NOMO-1 (cell line): ENCODE results near the gene TMEM204.

Experiments used
- DNase-seq, 2 experiments: peaks; one replicate each; lab custom pipeline; 2025; ENCODE audit not compliant: unreplicated experiment in 2 of 2; lab: John Stamatoyannopoulos, UW

TMEM204 gene

GRCh38 chr16:1553946-1554825, 20.7 kb downstream of the TMEM204 start:
- DNase-seq = no peak

GRCh38 chr16:1554826-1555445, 21.5 kb downstream of the TMEM204 start:
- no peak for DNase-seq

- no peak for DNase-seq
Measured at GRCh38 chr16:1556254-1556653, 22.8 kb downstream of the TMEM204 start.

GRCh38 chr16:1557074-1557473, 23.6 kb downstream of the TMEM204 start:
- DNase-seq = no peak

- DNase-seq = no peak
Measured at GRCh38 chr16:1557576-1557975, 24.1 kb downstream of the TMEM204 start.

GRCh38 chr16:1559446-1559975, 26.0 kb downstream of the TMEM204 start:
- no peak for DNase-seq

GRCh38 chr16:1560153-1560552, 26.7 kb downstream of the TMEM204 start:
- DNase-seq = no peak

- no peak for DNase-seq
Measured at GRCh38 chr16:1560866-1561265, 27.4 kb downstream of the TMEM204 start.

- DNase-seq = no peak
Measured at GRCh38 chr16:1561266-1561665, 27.8 kb downstream of the TMEM204 start.

DNA sequence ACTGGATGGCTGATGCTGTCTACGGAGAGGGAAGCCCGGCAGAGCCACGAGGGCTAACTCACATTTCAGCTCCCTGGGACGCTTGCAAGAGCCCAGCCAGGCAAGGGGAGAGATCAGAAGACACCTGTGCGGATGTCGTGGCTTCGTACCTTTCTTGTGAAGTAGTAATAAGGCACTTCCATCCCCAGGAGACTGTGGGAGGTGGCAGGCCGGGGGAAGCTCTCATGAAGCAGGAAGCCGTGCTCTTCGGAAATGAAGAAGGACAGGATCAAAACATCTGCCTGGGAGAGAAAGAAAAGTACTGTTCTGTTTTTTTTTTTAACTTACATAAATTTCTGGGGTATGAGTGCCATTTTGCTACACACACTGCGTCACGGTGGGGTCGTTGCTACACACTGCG, 28.4 kb downstream of the TMEM204 start:
- no peak for DNase-seq

GRCh38 chr16:1563786-1564185, 30.3 kb downstream of the TMEM204 start:
- no peak for DNase-seq

DNA sequence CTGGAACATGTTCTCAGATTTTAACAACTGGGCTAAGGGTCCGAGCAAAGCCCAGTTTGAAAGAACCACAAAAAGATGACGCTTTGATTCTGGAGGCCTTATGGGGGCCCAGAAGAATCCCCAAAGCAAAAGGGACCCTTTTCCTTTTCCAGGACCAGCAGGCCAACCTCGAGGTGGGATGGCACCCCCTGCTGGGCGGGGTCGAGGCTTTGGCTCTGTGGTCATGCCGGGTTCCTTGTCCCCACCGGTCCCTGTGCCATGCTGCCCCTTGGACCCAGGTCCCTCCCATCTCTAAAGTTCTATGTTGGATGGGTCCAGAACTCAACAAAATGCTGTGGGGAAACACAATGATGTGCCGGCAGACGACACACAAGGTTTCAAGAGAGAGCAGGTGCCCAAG, 30.9 kb downstream of the TMEM204 start:
- DNase-seq = no peak

DNA sequence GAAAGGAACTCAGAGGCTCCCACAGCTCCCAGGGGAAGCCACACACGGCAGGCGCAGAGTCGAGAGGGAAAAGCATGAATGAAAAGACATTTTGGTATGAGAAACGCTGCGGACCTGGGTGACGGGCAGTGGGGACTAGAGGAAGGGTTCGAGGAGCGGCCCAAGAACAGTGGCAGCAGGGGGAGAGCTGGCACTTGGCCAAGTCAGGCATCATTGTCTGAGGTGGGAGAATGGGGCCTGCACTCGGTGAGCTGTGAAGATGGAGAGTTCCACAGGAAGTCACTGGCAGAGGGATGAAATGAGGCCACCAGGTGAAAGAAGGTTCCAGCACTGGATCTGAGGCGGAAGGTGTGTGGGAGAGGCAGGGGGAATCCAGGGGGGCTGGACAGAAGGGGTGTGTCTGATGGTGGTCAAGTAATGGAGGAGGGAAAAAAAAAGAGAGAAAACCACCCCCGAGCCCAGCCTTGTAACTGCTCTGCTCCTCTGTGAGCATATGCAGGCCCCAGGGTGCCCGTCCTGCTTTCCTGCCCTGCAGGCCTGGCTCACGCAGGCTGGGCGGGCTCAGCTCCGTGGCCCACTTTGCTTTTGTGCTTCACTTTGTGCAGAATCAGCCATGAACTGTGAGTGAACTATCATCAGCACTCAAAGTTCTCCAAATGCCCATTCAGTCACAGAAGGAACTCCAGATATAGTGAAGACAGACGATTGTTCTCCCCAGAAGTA, 31.8 kb downstream of the TMEM204 start:
- DNase-seq = no peak

GRCh38 chr16:1567988-1568387, 34.5 kb downstream of the TMEM204 start:
- DNase-seq = no peak

DNA sequence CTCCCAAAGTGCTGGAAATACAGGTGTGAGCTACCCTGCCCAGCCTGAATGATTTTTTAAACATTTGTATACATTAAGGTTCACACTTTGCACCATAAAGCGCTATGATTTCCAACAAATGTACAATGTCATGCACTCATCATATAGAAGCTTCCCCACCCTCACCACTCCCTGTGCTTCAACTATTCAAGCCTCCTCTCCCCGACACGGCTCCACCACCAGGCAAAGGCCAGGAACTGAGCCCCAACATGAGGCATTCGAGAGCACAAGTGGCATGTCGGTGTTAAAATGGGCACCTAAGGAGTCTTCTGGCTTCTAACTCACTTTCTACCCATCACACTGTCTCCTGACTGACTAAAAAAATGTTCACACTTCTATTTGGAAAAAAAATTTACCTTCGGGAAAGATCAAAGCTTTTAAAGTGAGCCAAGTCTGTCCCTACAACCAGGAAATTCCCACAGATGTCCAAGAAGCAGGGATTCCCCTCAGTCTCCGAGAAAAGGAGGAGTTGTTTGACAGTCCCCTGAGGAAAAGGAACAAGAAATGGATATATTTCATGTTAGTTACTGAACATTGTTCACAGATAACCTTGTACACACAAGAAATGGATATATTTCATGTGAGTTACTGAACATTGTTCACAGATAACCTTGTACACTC, 37.7 kb downstream of the TMEM204 start:
- DNase-seq = no peak

GRCh38 chr16:1572673-1573072, 39.2 kb downstream of the TMEM204 start:
- DNase-seq = no peak

- no peak for DNase-seq
Measured at GRCh38 chr16:1573301-1573700, 39.8 kb downstream of the TMEM204 start.

DNA sequence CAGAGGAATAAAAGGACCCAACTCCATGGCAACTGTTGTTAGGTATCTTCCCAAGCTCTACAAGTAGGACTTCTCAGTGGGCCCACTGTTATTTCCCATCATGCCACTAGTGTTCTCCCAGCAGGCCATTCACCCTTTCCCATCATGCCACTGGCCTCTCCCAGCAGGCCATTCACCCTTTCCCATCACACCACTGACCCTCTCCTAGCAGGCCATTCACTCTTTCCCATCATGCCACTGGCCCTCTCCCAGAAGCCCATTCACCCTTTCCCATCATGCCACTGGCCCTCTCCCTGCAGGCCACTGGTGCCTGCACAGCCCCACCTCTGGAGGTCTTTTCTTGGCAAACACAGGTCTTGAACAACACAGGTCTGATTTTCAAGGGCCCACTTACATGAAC, 42.1 kb downstream of the TMEM204 start:
- no peak for DNase-seq

GRCh38 chr16:1579214-1579613, 45.7 kb downstream of the TMEM204 start:
- no peak for DNase-seq

GRCh38 chr16:1580256-1580655, 46.8 kb downstream of the TMEM204 start:
- DNase-seq = no peak

DNA sequence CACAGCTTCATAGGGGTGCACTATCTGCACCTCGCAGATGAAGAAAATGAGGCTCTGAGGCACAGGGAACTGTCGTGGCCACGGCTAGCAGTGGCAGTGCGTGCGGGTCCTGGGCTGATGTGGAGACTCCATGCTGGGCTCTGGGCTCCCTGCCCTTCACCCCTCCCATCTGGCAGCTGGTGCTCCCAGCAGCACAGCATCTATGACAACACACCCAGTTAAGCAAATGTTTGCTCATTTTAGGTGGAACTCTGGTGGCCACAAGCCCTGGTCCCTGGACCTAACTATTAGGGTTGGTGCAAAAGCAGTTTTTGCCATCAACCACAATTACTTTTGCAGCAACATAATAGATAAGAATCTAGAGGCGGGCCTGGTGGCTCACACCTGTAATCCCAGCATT, 47.5 kb downstream of the TMEM204 start:
- DNase-seq = no peak
